ENCODE results near the gene EFNA4. TPM values are rescaled to one million over a fixed set of nuclear protein-coding genes. Genes with fewer than 3 reads are reported as not detected.

EFNA4 gene
- total RNA-seq, 1 experiment from 2014 or later = 22.7 TPM

DNA sequence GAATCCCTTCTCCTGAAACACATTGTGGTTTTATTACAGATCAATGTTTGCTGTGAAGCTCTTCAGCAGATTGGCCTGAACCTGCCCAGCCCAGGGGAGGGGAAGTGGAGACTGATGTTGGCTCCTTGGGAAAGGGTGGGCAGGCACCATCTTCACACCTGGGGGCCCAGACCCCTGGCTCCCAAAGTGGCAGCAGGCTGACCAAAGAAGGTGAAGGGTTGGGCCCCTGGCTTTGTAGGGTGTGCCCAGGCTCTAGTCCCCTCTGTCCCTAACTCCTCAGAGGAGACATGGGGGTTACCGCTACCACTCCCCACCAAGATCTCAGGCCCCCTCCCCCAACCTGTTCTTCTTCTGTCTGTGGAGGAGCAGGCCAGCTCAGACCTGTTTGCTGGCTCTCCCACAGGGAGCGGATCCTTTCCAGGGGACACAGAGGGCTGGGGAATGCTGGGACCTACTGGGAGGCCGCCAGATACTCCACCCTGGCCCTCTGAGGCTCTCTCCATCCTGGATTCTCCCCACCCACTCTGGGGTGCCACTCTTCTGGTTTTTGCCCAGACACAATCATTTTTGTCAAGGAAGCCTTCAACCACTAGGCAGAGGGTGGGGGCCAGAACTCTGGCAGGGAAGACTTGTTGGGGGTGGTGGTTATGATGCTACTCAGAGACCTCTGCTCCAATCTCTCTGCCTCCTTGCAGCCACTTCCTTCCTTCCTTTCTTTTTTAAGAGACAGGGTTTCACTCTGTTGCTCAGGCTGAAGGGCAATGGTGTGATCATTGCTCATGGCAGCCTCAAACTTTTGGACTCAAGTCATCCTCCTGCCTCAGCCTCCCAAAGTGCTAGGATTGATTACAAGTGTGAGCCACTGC, 10.1 kb downstream of the EFNA4 start (continued):
- TF ChIP-seq, protein P1, sequence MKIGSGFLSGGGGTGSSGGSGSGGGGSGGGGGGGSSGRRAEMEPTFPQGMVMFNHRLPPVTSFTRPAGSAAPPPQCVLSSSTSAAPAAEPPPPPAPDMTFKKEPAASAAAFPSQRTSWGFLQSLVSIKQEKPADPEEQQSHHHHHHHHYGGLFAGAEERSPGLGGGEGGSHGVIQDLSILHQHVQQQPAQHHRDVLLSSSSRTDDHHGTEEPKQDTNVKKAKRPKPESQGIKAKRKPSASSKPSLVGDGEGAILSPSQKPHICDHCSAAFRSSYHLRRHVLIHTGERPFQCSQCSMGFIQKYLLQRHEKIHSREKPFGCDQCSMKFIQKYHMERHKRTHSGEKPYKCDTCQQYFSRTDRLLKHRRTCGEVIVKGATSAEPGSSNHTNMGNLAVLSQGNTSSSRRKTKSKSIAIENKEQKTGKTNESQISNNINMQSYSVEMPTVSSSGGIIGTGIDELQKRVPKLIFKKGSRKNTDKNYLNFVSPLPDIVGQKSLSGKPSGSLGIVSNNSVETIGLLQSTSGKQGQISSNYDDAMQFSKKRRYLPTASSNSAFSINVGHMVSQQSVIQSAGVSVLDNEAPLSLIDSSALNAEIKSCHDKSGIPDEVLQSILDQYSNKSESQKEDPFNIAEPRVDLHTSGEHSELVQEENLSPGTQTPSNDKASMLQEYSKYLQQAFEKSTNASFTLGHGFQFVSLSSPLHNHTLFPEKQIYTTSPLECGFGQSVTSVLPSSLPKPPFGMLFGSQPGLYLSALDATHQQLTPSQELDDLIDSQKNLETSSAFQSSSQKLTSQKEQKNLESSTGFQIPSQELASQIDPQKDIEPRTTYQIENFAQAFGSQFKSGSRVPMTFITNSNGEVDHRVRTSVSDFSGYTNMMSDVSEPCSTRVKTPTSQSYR (CRISPR knock-in tag; IDR thresholded peaks at IDR 0.05) = no peak
- TF ChIP-seq, protein P2, sequence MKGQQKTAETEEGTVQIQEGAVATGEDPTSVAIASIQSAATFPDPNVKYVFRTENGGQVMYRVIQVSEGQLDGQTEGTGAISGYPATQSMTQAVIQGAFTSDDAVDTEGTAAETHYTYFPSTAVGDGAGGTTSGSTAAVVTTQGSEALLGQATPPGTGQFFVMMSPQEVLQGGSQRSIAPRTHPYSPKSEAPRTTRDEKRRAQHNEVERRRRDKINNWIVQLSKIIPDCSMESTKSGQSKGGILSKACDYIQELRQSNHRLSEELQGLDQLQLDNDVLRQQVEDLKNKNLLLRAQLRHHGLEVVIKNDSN (CRISPR knock-in tag; IDR thresholded peaks at IDR 0.05) = no peak
- TF ChIP-seq ELF4 (CRISPR knock-in tag; IDR thresholded peaks at IDR 0.05; ENCODE audit: low read depth) (no peak), ZBTB21 (CRISPR knock-in tag; IDR thresholded peaks at IDR 0.05; ENCODE audit: borderline replicate concordance) (no peak)
- TF ChIP-seq, protein P3, sequence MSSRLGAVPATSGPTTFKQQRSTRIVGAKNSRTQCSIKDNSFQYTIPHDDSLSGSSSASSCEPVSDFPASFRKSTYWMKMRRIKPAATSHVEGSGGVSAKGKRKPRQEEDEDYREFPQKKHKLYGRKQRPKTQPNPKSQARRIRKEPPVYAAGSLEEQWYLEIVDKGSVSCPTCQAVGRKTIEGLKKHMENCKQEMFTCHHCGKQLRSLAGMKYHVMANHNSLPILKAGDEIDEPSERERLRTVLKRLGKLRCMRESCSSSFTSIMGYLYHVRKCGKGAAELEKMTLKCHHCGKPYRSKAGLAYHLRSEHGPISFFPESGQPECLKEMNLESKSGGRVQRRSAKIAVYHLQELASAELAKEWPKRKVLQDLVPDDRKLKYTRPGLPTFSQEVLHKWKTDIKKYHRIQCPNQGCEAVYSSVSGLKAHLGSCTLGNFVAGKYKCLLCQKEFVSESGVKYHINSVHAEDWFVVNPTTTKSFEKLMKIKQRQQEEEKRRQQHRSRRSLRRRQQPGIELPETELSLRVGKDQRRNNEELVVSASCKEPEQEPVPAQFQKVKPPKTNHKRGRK (CRISPR knock-in tag; IDR thresholded peaks at IDR 0.05; ENCODE audit: borderline replicate concordance) = no peak
- TF ChIP-seq, protein P4, sequence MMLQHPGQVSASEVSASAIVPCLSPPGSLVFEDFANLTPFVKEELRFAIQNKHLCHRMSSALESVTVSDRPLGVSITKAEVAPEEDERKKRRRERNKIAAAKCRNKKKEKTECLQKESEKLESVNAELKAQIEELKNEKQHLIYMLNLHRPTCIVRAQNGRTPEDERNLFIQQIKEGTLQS (CRISPR knock-in tag; conservative IDR thresholded peaks at IDR 0.05) = no peak

DNA sequence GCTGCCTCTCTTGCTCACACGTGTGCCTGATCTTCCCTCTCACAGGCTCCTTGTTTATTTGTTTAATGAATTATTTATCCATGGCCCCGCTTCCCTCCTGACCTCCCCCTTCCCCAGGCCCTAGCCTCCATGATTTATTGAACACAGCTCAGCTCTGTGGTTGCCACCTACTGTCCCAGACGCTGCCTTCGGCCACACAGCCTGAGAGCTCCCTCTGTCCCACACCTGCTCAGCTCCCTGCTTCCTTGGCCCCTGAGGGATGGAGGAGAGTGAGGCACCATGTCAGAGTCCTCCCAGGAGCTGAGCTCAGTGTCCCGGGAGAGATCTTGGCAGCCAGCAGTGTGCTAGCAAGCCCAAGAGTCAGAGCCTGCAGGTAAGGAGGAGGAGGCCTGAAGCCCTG, 12.0 kb downstream of the EFNA4 start:
- ChIA-PET POLR2A (no interaction called here), CTCF (interaction anchor here (0.6 to 7.7 kb wide), 10 partner anchors 10 to 319 kb away, joined by 3 to 109 read pairs (median 4); partner anchors contain the start of genes ADAM15, EFNA4 and KRTCAP2)
- Mint-ChIP-seq H3K36me3 (no peaks in the 10 kb centered on the region), H3K27ac (no peak overlapping the region), H3K27me3 (ENCODE audit: low read depth) (peaks cover 75% of the 10 kb centered on the region), H3K4me3 (no peak overlapping the region), H3K4me1 (peaks cover 34% of the 10 kb centered on the region), H3K9me3 (no peaks in the 10 kb centered on the region)
- no peak for DNase-seq (ENCODE audit: low spot score)
- no peak for ATAC-seq
- TF ChIP-seq NFATC4 (CRISPR knock-in tag; IDR thresholded peaks at IDR 0.05) = no peak
- no peak for TF ChIP-seq ZNF263 (CRISPR knock-in tag; IDR thresholded peaks at IDR 0.05; ENCODE audit: low read depth)
- no peak for TF ChIP-seq NFYB (CRISPR knock-in tag; conservative IDR thresholded peaks at IDR 0.05; ENCODE audit: low read depth)
- TF ChIP-seq, protein P5, sequence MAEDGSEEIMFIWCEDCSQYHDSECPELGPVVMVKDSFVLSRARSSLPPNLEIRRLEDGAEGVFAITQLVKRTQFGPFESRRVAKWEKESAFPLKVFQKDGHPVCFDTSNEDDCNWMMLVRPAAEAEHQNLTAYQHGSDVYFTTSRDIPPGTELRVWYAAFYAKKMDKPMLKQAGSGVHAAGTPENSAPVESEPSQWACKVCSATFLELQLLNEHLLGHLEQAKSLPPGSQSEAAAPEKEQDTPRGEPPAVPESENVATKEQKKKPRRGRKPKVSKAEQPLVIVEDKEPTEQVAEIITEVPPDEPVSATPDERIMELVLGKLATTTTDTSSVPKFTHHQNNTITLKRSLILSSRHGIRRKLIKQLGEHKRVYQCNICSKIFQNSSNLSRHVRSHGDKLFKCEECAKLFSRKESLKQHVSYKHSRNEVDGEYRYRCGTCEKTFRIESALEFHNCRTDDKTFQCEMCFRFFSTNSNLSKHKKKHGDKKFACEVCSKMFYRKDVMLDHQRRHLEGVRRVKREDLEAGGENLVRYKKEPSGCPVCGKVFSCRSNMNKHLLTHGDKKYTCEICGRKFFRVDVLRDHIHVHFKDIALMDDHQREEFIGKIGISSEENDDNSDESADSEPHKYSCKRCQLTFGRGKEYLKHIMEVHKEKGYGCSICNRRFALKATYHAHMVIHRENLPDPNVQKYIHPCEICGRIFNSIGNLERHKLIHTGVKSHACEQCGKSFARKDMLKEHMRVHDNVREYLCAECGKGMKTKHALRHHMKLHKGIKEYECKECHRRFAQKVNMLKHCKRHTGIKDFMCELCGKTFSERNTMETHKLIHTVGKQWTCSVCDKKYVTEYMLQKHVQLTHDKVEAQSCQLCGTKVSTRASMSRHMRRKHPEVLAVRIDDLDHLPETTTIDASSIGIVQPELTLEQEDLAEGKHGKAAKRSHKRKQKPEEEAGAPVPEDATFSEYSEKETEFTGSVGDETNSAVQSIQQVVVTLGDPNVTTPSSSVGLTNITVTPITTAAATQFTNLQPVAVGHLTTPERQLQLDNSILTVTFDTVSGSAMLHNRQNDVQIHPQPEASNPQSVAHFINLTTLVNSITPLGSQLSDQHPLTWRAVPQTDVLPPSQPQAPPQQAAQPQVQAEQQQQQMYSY (CRISPR knock-in tag; IDR thresholded peaks at IDR 0.05) = no peak
- no peak for TF ChIP-seq NR2C2 (CRISPR knock-in tag; IDR thresholded peaks at IDR 0.05)
- TF ChIP-seq FOXJ3 (CRISPR knock-in tag; IDR thresholded peaks at IDR 0.05; ENCODE audit: borderline replicate concordance) = no peak
- TF ChIP-seq ATF1 (CRISPR knock-in tag; IDR thresholded peaks at IDR 0.05) = no peak
- TF ChIP-seq NR3C1 (CRISPR knock-in tag; conservative IDR thresholded peaks at IDR 0.05; ENCODE audit: low read depth) = no peak
- no peak for TF ChIP-seq RORB (CRISPR knock-in tag; IDR thresholded peaks at IDR 0.05)
- no peak for TF ChIP-seq ZNF121 (CRISPR knock-in tag; IDR thresholded peaks at IDR 0.05)
- TF ChIP-seq, protein P6, sequence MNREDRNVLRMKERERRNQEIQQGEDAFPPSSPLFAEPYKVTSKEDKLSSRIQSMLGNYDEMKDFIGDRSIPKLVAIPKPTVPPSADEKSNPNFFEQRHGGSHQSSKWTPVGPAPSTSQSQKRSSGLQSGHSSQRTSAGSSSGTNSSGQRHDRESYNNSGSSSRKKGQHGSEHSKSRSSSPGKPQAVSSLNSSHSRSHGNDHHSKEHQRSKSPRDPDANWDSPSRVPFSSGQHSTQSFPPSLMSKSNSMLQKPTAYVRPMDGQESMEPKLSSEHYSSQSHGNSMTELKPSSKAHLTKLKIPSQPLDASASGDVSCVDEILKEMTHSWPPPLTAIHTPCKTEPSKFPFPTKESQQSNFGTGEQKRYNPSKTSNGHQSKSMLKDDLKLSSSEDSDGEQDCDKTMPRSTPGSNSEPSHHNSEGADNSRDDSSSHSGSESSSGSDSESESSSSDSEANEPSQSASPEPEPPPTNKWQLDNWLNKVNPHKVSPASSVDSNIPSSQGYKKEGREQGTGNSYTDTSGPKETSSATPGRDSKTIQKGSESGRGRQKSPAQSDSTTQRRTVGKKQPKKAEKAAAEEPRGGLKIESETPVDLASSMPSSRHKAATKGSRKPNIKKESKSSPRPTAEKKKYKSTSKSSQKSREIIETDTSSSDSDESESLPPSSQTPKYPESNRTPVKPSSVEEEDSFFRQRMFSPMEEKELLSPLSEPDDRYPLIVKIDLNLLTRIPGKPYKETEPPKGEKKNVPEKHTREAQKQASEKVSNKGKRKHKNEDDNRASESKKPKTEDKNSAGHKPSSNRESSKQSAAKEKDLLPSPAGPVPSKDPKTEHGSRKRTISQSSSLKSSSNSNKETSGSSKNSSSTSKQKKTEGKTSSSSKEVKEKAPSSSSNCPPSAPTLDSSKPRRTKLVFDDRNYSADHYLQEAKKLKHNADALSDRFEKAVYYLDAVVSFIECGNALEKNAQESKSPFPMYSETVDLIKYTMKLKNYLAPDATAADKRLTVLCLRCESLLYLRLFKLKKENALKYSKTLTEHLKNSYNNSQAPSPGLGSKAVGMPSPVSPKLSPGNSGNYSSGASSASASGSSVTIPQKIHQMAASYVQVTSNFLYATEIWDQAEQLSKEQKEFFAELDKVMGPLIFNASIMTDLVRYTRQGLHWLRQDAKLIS (CRISPR knock-in tag; IDR thresholded peaks at IDR 0.05; ENCODE audit: borderline replicate concordance) = no peak
- TF ChIP-seq IRF2 (CRISPR knock-in tag; IDR thresholded peaks at IDR 0.05; ENCODE audit: borderline replicate concordance, low read depth) = no peak
- TF ChIP-seq, protein P7, sequence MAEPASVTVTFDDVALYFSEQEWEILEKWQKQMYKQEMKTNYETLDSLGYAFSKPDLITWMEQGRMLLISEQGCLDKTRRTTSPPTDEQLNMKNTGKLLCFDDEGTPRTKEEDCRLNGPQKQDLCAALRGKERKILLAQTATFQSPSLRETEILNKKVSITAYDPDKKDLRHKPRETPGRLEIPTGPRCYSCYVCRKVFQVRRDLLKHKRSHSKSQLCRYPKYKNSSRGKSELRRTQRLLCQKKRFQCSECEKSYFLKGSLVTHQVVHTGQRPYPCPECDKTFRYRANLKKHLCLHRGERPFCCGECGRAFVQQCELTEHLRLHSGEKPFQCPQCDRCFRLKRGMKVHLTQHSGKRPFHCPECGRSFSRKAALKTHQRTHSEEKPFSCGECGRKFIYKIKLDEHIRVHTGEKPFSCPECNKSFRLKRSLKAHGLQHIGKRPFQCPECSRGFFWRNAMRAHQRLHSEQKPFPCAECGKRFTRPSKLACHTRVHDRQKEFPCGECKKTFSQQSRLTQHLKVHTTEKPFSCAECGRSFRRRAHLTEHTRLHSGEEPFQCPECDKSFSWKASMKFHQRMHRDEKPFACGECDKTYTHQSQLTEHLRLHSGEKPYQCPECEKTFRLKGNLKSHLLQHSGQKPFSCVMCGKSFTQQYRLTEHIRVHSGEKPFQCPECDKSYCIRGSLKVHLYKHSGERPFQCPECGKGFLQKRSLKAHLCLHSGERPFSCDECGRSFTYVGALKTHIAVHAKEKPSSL (CRISPR knock-in tag; conservative IDR thresholded peaks at IDR 0.05) = no peak

Data from WTC11 (cell line).